NCI-H69 (cell line): ENCODE results near the gene ING5.
A peak's percentile ranks its signal among the peaks of the same experiment; 100 is the strongest.

Experiments
- DNase-seq: peaks from one replicate; lab custom pipeline; 2025; lab: John Stamatoyannopoulos, UW

Gene ING5

GRCh38 chr2:241706537-241706936, 4.7 kb downstream of the ING5 start:
- no peak for DNase-seq

DNA sequence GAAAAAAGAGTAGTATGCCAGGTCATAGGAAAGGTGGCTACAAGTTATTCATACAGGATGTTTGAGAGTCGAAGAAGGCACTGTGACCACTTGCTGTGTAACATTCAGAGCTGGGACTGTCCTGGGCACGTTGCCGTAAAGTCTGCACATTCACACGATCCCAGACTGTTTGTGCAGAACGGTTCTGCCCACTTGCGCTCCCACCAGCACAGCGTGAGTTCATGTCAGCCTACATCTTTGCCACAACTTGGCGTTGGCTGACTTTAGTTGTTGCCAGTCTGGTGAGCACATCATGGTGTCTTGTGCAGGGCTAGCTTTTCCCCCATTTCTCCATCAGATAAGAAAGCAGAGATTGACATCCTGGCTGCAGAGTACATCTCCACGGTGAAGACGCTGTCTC, 7.0 kb downstream of the ING5 start:
- no peak for DNase-seq

DNA sequence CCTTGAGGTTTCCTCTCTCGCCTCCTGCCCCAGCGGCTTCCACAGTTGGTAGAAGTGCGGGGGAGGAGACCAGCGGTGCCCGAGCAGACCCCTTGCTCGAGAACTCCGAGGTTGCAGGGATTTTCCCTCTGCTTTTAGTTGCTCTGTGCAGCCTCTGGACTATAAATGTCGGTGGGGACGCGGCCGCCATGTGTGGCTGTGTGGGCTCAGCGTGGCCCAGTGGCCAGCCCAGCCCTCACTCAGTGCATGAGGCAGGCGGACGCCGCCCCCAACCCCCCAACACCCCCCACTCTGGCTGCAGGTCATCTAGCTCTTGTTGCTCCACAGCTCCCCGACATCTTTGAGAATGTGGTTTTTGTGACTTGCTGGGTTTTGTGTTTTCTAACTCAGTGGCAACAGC, 17.3 kb downstream of the ING5 start:
- no peak for DNase-seq

GRCh38 chr2:241720099-241720498, 18.3 kb downstream of the ING5 start:
- DNase-seq, result no peak

- no peak for DNase-seq
Observed at GRCh38 chr2:241720560-241720959, 18.7 kb downstream of the ING5 start.

DNA sequence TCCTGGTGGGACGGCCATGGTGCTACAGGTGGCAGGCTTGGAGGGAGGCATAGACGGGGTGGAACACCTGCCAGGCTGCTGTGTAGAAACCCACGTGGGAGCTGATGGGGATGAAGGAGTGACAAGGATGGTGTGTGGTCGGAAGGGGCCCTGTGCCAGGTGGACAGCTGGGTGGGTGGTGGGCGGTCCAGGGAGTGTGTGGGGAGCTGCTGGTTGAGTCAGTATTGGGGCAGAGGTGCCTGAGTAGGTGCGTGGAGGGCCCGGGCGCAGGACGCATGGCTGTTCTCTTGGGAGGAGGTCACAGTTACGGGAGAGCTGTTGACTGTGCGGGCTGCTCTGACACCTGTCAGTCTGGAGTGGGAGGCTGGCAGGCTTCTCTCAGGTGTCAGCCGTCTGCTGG, 20.0 kb downstream of the ING5 start:
- no peak for DNase-seq

GRCh38 chr2:241722896-241723454, 21.1 kb downstream of the ING5 start:
- no peak for DNase-seq

DNA sequence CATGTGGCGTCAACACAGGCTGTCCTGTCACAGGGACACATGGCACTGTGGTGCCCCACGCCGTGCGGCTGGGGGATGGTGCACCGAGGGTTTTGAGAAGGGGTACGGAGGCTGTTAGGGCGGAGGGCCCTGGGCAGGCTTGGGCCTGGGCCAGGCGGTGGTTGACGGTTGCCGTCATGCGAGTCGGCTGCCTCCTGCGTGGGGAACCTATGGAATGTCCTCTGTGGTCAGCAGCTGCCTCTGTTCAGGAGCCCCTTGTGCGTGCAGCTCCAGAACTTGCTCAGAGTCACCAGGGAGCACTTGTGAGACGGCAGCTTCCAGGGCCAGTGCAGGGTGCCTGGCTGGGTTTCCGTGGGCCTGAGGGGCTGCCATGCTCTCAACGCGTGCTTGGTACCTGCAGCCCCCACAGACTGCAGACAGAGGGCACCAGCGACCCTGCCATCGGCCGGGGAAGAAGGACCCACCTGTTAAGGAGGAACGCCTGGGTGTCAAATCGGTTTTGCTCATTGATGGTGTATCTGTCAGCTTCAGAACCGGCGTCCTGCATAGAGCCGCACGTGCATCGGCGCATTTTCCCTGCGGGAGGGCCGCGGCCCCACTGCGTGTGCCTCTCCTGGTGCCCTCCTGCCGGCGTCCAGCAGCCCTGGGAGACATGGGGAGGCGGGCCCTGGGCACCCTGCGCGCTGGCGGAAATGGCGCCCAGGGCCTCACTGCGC, 22.6 kb downstream of the ING5 start:
- DNase-seq, result no peak

- no peak for DNase-seq
Observed at GRCh38 chr2:241724975-241725870, 23.4 kb downstream of the ING5 start.

DNA sequence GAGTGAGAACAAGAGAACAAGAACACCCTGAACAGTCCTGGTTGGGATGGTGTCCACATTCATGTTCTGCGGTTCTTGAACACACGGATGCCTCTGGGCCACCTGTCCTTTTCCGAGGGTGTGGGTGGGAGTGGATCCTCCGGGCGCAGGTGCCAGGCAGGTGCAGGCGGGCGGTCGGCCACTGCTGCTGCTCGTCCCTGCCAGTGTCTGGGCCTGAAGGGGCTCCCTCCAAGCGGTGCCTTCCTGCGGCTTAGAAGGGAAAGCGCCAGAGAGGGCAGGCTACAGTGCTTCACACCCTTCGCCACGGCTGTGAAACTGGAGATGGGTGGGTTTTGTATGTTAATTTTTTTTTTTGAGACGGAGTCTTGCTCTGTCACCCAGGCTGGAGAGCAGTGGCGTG, 24.6 kb downstream of the ING5 start:
- no peak for DNase-seq

- DNase-seq, result no peak
Observed at GRCh38 chr2:241728000-241728399, 26.2 kb downstream of the ING5 start.

- no peak for DNase-seq
Observed at GRCh38 chr2:241728627-241729026, 26.8 kb downstream of the ING5 start.

DNA sequence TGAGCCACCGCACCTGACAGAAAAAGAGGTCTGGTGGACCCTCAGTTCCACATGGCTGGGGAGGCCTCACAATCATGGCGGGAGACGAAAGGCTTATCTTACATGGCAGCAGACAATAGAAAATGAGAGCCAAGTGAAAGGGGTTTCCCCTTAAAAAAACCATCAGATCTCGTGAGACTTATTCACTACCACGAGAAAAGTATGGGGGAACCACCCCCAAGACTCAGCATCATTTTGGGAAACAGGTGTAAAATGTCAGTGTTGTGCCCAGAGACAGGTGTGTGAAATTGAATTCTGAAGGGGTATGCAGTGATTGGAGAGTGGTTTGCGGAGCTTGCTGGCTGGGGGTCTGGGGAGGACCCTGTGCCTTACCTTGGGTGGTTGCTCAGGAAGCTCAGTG, 28.0 kb downstream of the ING5 start:
- no peak for DNase-seq

DNA sequence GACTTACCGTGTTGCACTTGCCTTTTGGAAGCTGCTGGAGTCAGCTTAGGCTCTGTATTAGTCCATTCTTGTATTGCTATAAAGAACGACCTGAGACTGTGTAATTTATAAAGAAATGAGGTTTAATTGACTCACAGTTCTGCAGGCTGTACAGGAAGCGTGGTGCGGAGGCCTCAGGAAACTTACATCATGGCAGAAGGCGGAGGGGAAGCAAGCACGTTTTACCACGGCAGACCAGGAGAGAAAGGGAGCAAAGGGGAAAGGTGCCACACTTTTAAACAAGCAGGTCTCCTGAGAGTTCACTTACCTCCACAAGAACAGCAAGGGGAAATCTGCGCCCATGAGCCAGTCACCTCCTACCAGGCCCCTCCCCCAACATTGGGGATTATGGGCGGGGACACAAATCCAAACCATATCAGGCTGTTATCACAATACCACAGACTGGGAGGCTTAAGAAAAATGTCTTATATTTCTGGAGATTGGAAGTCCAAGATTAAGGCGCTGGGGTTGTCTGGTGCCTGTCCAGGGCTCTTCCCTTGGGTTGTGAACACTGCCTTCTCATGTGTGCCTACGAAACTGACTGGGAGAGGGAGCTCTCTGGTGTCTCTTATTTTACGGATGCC, 28.9 kb downstream of the ING5 start:
- DNase-seq, result no peak

DNA sequence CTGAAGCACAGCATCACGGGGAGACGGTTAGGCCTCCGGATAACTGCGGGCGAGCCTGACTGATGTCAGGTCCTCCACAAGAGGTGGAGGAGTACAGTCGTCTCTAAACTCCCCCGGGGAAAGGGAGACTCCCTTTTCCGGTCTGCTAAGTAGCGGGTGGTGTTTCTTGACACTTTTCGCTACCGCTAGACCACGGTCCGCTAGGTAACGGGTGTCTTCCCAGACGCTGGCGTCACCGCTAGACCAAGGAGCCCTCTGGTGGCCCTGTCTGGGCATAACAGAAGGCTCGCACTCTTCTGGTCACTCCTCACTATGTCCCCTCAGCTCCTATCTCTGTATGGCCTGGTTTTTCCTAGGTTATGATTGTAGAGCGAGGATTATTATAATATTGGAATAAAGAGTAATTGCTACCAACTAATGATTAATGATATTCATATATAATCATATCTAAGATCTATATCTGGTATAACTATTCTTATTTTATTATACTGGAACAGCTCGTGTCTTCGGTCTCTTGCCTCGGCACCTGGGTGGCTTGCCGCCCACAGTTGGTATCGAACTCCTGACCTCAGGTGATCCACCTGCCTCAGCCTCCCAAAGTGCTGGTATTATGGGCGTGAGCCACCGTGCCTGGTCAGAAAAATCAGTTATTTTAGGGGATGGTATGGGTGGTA, 30.8 kb downstream of the ING5 start:
- peak; percentile 57 for DNase-seq

GRCh38 chr2:241733391-241734207, 31.8 kb downstream of the ING5 start:
- no peak for DNase-seq

DNA sequence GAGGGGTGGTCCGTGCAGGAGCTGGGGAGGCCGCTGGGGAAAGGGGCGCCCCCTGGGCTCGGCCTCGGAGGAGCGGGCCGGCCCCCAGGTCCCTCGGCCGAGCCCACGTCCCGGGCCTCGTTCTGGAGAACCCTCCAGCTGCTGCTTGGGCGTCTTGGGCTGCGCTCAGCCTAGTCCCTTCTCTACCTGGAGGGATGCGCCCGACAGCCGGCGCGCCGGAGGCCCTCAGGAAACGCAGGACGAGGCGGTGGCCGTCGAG, 32.3 kb downstream of the ING5 start:
- no peak for DNase-seq

DNA sequence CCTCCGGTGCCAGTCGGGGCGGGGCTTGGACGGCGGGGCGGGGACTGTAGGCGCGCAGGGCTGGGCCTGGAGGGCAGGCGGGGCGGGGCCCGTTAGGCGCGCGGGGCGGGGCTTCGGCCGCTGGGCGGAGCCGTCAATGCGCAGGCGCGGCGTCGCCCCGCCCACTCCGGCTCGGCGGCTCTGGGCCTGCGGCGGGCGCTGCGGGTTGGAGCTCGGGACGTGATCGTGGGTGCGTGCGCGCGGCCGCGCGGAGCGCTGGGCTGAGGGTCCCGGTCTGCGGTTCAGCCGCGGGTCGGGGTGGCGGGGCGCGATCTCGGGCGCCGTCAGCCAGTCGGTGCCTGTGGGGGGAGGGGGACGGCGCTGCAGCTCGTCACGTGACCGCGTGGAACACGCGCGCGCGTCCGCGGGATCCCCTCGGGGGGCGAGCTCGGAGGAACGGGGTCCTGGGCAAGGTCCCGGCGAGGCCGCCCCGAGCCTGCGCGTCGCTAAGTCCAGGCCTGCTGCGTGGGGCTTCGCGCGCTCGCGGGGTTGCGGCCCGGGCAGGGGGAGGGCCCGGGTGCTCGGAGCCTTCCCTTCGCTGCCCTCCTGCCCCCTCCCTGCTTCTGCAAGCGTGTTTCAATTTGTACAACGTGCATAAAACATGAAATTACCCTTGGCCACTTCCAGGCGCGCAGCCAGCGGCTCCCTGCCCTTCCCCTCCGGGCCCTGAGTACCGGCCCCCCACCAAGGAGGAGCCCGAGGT, 32.8 kb downstream of the ING5 start, which contains the start of gene D2HGDH:
Gene D2HGDH, plus strand, starts transcription at position 164 of the 742 bp plus-strand sequence. CDS start 595 bp downstream, outside the sequence.
- DNase-seq, result peak; percentile 87

GRCh38 chr2:241736111-241736510, 34.3 kb downstream of the ING5 start:
- DNase-seq, result no peak

GRCh38 chr2:241738040-241738686, 36.3 kb downstream of the ING5 start:
- DNase-seq, result no peak
